Measurements from ENCODE around the gene PBX3. TPM values are rescaled to one million over a fixed set of nuclear protein-coding genes. Genes with fewer than 3 reads are reported as not detected.
"Not testable (repeated sequence)": the region's sequence is repeated elsewhere in the genome, so short reads cannot be mapped to it uniquely, and the experiment has no call there.

PBX3 gene
- total RNA-seq, 5 donors from 2014 or later (not counting 1 experiment from before 2014, with no cell fraction given): 12.3 to 30.6 (median 19.0) TPM

- POLR2A ChIA-PET: interaction anchor here in 1 of 2 donors (0.6 to 0.7 kb wide), 2 partner anchors 12 to 119 kb away, joined by 3 to 8 read pairs; no protein-coding TSS in a partner anchor
Observed at GRCh38 chr9:125767349-125767748, 20.2 kb downstream of the PBX3 start.

GRCh38 chr9:125768803-125769202, 21.6 kb downstream of the PBX3 start:
- H3K27me3 ChIP-seq (replicated peaks in 1 of 2; ENCODE audit: control insufficient read depth in 2 of 2, extremely low read depth in 1 of 2, insufficient read depth in 2 of 2, low read length in 1 of 2): no peaks in the 10 kb centered on the region
- H3K36me3 ChIP-seq (ENCODE audit: control insufficient read depth in 2 of 2, extremely low read depth in 1 of 2, insufficient read depth in 1 of 2, low read length in 1 of 2): no peaks in the 10 kb centered on the region
- Mint-ChIP-seq H3K4me1 (peaks cover 0 to 7% (median 6%) of the 10 kb centered on the region in 3 donors), H3K27me3 (no peaks in the 10 kb centered on the region), H3K36me3 (no peaks in the 10 kb centered on the region), H3K27ac (no peak overlapping the region), H3K4me3 (no peak overlapping the region), H3K9me3 (no peaks in the 10 kb centered on the region)
- WGBS (ENCODE audit: insufficient coverage): no CpG with 5 or more reads among the region's 1 CpG
- no peak overlapping the region for H3K4me3 ChIP-seq (ENCODE audit: control insufficient read depth in 1 of 2, extremely low read depth in 1 of 2, low read length in 1 of 2)
- ATAC-seq (replicated peaks in 1 of 4): no peak
- no peak for DNase-seq
- no peak overlapping the region for H3K27ac ChIP-seq (ENCODE audit: low read length)
- POLR2A ChIA-PET: no interaction called here
- CTCF ChIA-PET: no interaction called here
- no peaks in the 10 kb centered on the region for H3K9me3 ChIP-seq
- no peaks in the 10 kb centered on the region for H3K4me1 ChIP-seq (ENCODE audit: control insufficient read depth in 1 of 2, extremely low read depth in 1 of 2, insufficient read depth in 2 of 2, low read length in 2 of 2)

More at GRCh38 chr9:125767349-125767748, 20.2 kb downstream of the PBX3 start:
- no peaks in the 10 kb centered on the region for H3K9me3 ChIP-seq
- no peak overlapping the region for H3K4me3 ChIP-seq (ENCODE audit: control insufficient read depth in 1 of 2, extremely low read depth in 1 of 2, low read length in 1 of 2)
- no peak overlapping the region for H3K27ac ChIP-seq (ENCODE audit: low read length)
- Mint-ChIP-seq H3K27ac (no peak overlapping the region), H3K36me3 (no peaks in the 10 kb centered on the region), H3K27me3 (no peaks in the 10 kb centered on the region), H3K9me3 (no peaks in the 10 kb centered on the region), H3K4me3 (no peak overlapping the region), H3K4me1 (peaks cover 7 to 12% (median 8%) of the 10 kb centered on the region in 3 donors)
- DNase-seq (no peak), ATAC-seq (replicated peaks in 1 of 4) (no peak)
- H3K36me3 ChIP-seq (ENCODE audit: control insufficient read depth in 2 of 2, extremely low read depth in 1 of 2, insufficient read depth in 1 of 2, low read length in 1 of 2): no peaks in the 10 kb centered on the region
- H3K4me1 ChIP-seq (ENCODE audit: control insufficient read depth in 1 of 2, extremely low read depth in 1 of 2, insufficient read depth in 2 of 2, low read length in 2 of 2): no peaks in the 10 kb centered on the region
- CTCF ChIA-PET: no interaction called here
- no peaks in the 10 kb centered on the region for H3K27me3 ChIP-seq (replicated peaks in 1 of 2; ENCODE audit: control insufficient read depth in 2 of 2, extremely low read depth in 1 of 2, insufficient read depth in 2 of 2, low read length in 1 of 2)

GRCh38 chr9:125771037-125771436, 23.9 kb downstream of the PBX3 start:
- no peaks in the 10 kb centered on the region for H3K36me3 ChIP-seq (ENCODE audit: control insufficient read depth in 2 of 2, extremely low read depth in 1 of 2, insufficient read depth in 1 of 2, low read length in 1 of 2)
- no peaks in the 10 kb centered on the region for H3K9me3 ChIP-seq
- Mint-ChIP-seq H3K9me3 (no peaks in the 10 kb centered on the region), H3K36me3 (peaks cover 3% of the 10 kb centered on the region), H3K4me1 (peaks cover 0 to 8% (median 2%) of the 10 kb centered on the region in 3 donors), H3K4me3 (no peak overlapping the region), H3K27ac (no peak overlapping the region), H3K27me3 (no peaks in the 10 kb centered on the region)
- no peaks in the 10 kb centered on the region for H3K27me3 ChIP-seq (replicated peaks in 1 of 2; ENCODE audit: control insufficient read depth in 2 of 2, extremely low read depth in 1 of 2, insufficient read depth in 2 of 2, low read length in 1 of 2)
- ATAC-seq (replicated peaks in 1 of 4) (no peak), DNase-seq (no peak)
- H3K27ac ChIP-seq (ENCODE audit: low read length): no peak overlapping the region
- H3K4me3 ChIP-seq (ENCODE audit: control insufficient read depth in 1 of 2, extremely low read depth in 1 of 2, low read length in 1 of 2): no peak overlapping the region
- CTCF ChIA-PET: no interaction called here
- POLR2A ChIA-PET: no interaction called here
- no peaks in the 10 kb centered on the region for H3K4me1 ChIP-seq (ENCODE audit: control insufficient read depth in 1 of 2, extremely low read depth in 1 of 2, insufficient read depth in 2 of 2, low read length in 2 of 2)

GRCh38 chr9:125772740-125773139, 25.6 kb downstream of the PBX3 start:
- peaks cover 0 to 2% (median 0%) of the 10 kb centered on the region in 3 donors for H3K4me1 Mint-ChIP-seq
- ChIA-PET CTCF (interaction anchor here in 1 of 2 donors (0.6 kb wide), 1 partner anchor 29 kb away, joined by 3 read pairs; no protein-coding TSS in a partner anchor), POLR2A (no interaction called here)
- WGBS (ENCODE audit: insufficient coverage): 100% methylated on average over 1 of the region's 2 CpGs
- H3K9me3 ChIP-seq: no peaks in the 10 kb centered on the region
- no peak overlapping the region for H3K27ac Mint-ChIP-seq
- no peaks in the 10 kb centered on the region for H3K9me3 Mint-ChIP-seq
- H3K4me1 ChIP-seq (ENCODE audit: control insufficient read depth in 1 of 2, extremely low read depth in 1 of 2, insufficient read depth in 2 of 2, low read length in 2 of 2): no peaks in the 10 kb centered on the region
- H3K36me3 ChIP-seq (ENCODE audit: control insufficient read depth in 2 of 2, extremely low read depth in 1 of 2, insufficient read depth in 1 of 2, low read length in 1 of 2): no peaks in the 10 kb centered on the region
- H3K27me3 ChIP-seq (replicated peaks in 1 of 2; ENCODE audit: control insufficient read depth in 2 of 2, extremely low read depth in 1 of 2, insufficient read depth in 2 of 2, low read length in 1 of 2): no peaks in the 10 kb centered on the region
- no peaks in the 10 kb centered on the region for H3K27me3 Mint-ChIP-seq
- no peak overlapping the region for H3K4me3 Mint-ChIP-seq
- no peak overlapping the region for H3K27ac ChIP-seq (ENCODE audit: low read length)
- no peak for ATAC-seq (replicated peaks in 1 of 4)
- H3K36me3 Mint-ChIP-seq: peaks cover 3% of the 10 kb centered on the region
- no peak overlapping the region for H3K4me3 ChIP-seq (ENCODE audit: control insufficient read depth in 1 of 2, extremely low read depth in 1 of 2, low read length in 1 of 2)
- no peak for DNase-seq

GRCh38 chr9:125774106-125774505, 26.9 kb downstream of the PBX3 start:
- H3K27ac ChIP-seq (ENCODE audit: low read length): no peak overlapping the region
- no peak overlapping the region for H3K4me3 ChIP-seq (ENCODE audit: control insufficient read depth in 1 of 2, extremely low read depth in 1 of 2, low read length in 1 of 2)
- H3K27me3 ChIP-seq (replicated peaks in 1 of 2; ENCODE audit: control insufficient read depth in 2 of 2, extremely low read depth in 1 of 2, insufficient read depth in 2 of 2, low read length in 1 of 2): no peaks in the 10 kb centered on the region
- peaks cover 0 to 2% (median 0%) of the 10 kb centered on the region in 3 donors for H3K4me1 Mint-ChIP-seq
- H3K27ac Mint-ChIP-seq: no peak overlapping the region
- H3K4me1 ChIP-seq (ENCODE audit: control insufficient read depth in 1 of 2, extremely low read depth in 1 of 2, insufficient read depth in 2 of 2, low read length in 2 of 2): no peaks in the 10 kb centered on the region
- no peaks in the 10 kb centered on the region for H3K9me3 Mint-ChIP-seq
- H3K27me3 Mint-ChIP-seq: no peaks in the 10 kb centered on the region
- ChIA-PET POLR2A (no interaction called here), CTCF (interaction anchor here in 1 of 2 donors (0.7 kb wide), 1 partner anchor 14 kb away, joined by 3 read pairs; no protein-coding TSS in a partner anchor)
- no peak overlapping the region for H3K4me3 Mint-ChIP-seq
- H3K9me3 ChIP-seq: no peaks in the 10 kb centered on the region
- WGBS (ENCODE audit: insufficient coverage): no CpG with 5 or more reads among the region's 4 CpGs
- H3K36me3 Mint-ChIP-seq: peaks cover 3% of the 10 kb centered on the region
- H3K36me3 ChIP-seq (ENCODE audit: control insufficient read depth in 2 of 2, extremely low read depth in 1 of 2, insufficient read depth in 1 of 2, low read length in 1 of 2): no peaks in the 10 kb centered on the region
- ATAC-seq (replicated peaks in 1 of 4): no peak
- DNase-seq: no peak

- H3K4me3 ChIP-seq (ENCODE audit: control insufficient read depth in 1 of 2, extremely low read depth in 1 of 2, low read length in 1 of 2); H3K36me3 Mint-ChIP-seq; H3K4me3 Mint-ChIP-seq; H3K9me3 ChIP-seq; ATAC-seq (replicated peaks in 1 of 4); H3K4me1 Mint-ChIP-seq; H3K27ac Mint-ChIP-seq; H3K27ac ChIP-seq (ENCODE audit: low read length); H3K36me3 ChIP-seq (ENCODE audit: control insufficient read depth in 2 of 2, extremely low read depth in 1 of 2, insufficient read depth in 1 of 2, low read length in 1 of 2); H3K27me3 Mint-ChIP-seq; H3K27me3 ChIP-seq (replicated peaks in 1 of 2; ENCODE audit: control insufficient read depth in 2 of 2, extremely low read depth in 1 of 2, insufficient read depth in 2 of 2, low read length in 1 of 2); CTCF ChIA-PET; DNase-seq; H3K4me1 ChIP-seq (ENCODE audit: control insufficient read depth in 1 of 2, extremely low read depth in 1 of 2, insufficient read depth in 2 of 2, low read length in 2 of 2); H3K9me3 Mint-ChIP-seq: not testable (repeated sequence)
- WGBS (ENCODE audit: insufficient coverage): 100% methylated on average over 2 of the region's 4 CpGs
- POLR2A ChIA-PET: interaction anchor here in 1 of 2 donors (0.7 kb wide), 1 partner anchor 98 kb away, joined by 6 read pairs; no protein-coding TSS in a partner anchor
Observed at GRCh38 chr9:125776789-125777188, 29.6 kb downstream of the PBX3 start.
